Liver (tissue), 9 donors: ENCODE results near the gene DYNC1H1. TPM values are rescaled to one million over a fixed set of nuclear protein-coding genes. Genes with fewer than 3 reads are reported as not detected.

Experiments
- DNase-seq: peaks from one replicate; pipeline ENCODE4 v3.0.0-alpha.2; 2017; ENCODE audit warnings: low spot score
- H3K27ac ChIP-seq, 2 donors: one replicate each; pipeline ENCODE4 v1.7.0; 2013; ENCODE audit warnings: inconsistent platforms in 2 of 2, low read length in 2 of 2, control low read depth in 1 of 2, low read depth in 1 of 2, mild to moderate bottlenecking in 1 of 2
- H3K27me3 ChIP-seq, 4 donors: one replicate each; pipeline versions ENCODE4 v1.6.1 to v1.7.0; 2013; ENCODE audit warnings: low read length in 3 of 4, inconsistent platforms in 1 of 4, mild to moderate bottlenecking in 1 of 4, moderate library complexity in 1 of 4; ENCODE audit not compliant: control insufficient read depth in 4 of 4, insufficient read depth in 4 of 4
- H3K36me3 ChIP-seq, 4 donors: one replicate each; pipeline versions ENCODE4 v1.6.1 to v1.7.0; 2013; ENCODE audit warnings: low read length in 3 of 4, mild to moderate bottlenecking in 3 of 4, low read depth in 1 of 4, moderate library complexity in 1 of 4; ENCODE audit not compliant: control insufficient read depth in 4 of 4, insufficient read depth in 3 of 4
- H3K4me1 ChIP-seq, 4 donors: one replicate each; pipeline versions ENCODE4 v1.6.1 to v1.7.0; 2013; ENCODE audit warnings: low read length in 3 of 4, mild to moderate bottlenecking in 3 of 4, moderate library complexity in 1 of 4; ENCODE audit not compliant: control insufficient read depth in 4 of 4, insufficient read depth in 4 of 4
- H3K4me3 ChIP-seq, 3 donors: one replicate each; pipeline versions ENCODE4 v1.6.1 to v1.7.0; 2013; ENCODE audit warnings: low read length in 3 of 3, control low read depth in 1 of 3, low read depth in 1 of 3, mild to moderate bottlenecking in 1 of 3
- H3K9ac ChIP-seq, 2 donors: one replicate each; pipeline ENCODE4 v1.7.0; 2013; ENCODE audit warnings: low read length in 2 of 2, mild to moderate bottlenecking in 2 of 2, moderate library complexity in 2 of 2, control low read depth in 1 of 2, low read depth in 1 of 2
- H3K9me3 ChIP-seq, 4 donors: one replicate each; pipeline versions ENCODE4 v1.6.1 to v1.7.0; 2013; ENCODE audit warnings: low read length in 3 of 4; ENCODE audit not compliant: control insufficient read depth in 4 of 4
- CTCF ChIP-seq: fragments of 150-350 bp; IDR thresholded peaks from 2 replicates; pipeline ENCODE4 v1.5.1; 2017; ENCODE audit warnings: improper control_type of control experiment, low read depth, low read length; ENCODE audit not compliant: missing input control
- EGR1 ChIP-seq, 2 donors: IDR thresholded peaks; 2 replicates each; pipeline ENCODE4 v1.6.1; 2016 to 2018; ENCODE audit warnings: antibody characterized with exemption in 2 of 2, low read depth in 2 of 2
- FOXA1 ChIP-seq: IDR thresholded peaks from 2 replicates; pipeline ENCODE4 v1.6.1; 2016; ENCODE audit warnings: antibody characterized with exemption
- FOXA2 ChIP-seq: IDR thresholded peaks from 2 replicates; pipeline ENCODE4 v1.6.1; 2016; ENCODE audit warnings: antibody characterized with exemption
- GABPA ChIP-seq, 2 donors: IDR thresholded peaks in 1 of 2; conservative IDR thresholded peaks in 1 of 2; 2 replicates each; pipeline ENCODE4 v1.6.1; 2016; ENCODE audit warnings: antibody characterized with exemption in 2 of 2, mild to moderate bottlenecking in 1 of 2, moderate library complexity in 1 of 2
- HNF4A ChIP-seq, 2 donors: conservative IDR thresholded peaks; 2 replicates each; pipeline ENCODE4 v1.6.1; 2016; ENCODE audit warnings: antibody characterized with exemption in 2 of 2, mild to moderate bottlenecking in 2 of 2
- HNF4G ChIP-seq: IDR thresholded peaks from 2 replicates; pipeline ENCODE4 v1.6.1; 2016; ENCODE audit warnings: antibody characterized with exemption
- JUND ChIP-seq, 2 donors: IDR thresholded peaks; 2 replicates each; pipeline ENCODE4 v1.6.1; 2016; ENCODE audit warnings: antibody characterized with exemption in 2 of 2
- NR2F2 ChIP-seq: IDR thresholded peaks from 2 replicates; pipeline ENCODE4 v1.6.1; 2016; ENCODE audit warnings: antibody characterized with exemption
- RAD21 ChIP-seq, 2 donors: IDR thresholded peaks; 2 replicates each; pipeline ENCODE4 v1.6.1; 2016; ENCODE audit warnings: antibody characterized with exemption in 2 of 2, mild to moderate bottlenecking in 2 of 2
- REST ChIP-seq: IDR thresholded peaks from 2 replicates; pipeline ENCODE4 v1.6.1; 2016; ENCODE audit warnings: antibody characterized with exemption, mild to moderate bottlenecking
- RXRA ChIP-seq, 2 donors: IDR thresholded peaks; 2 replicates each; pipeline ENCODE4 v1.6.1; 2017 to 2018; ENCODE audit warnings: antibody characterized with exemption in 2 of 2, mild to moderate bottlenecking in 1 of 2
- SP1 ChIP-seq: IDR thresholded peaks from 2 replicates; pipeline ENCODE4 v1.6.1; 2018; ENCODE audit warnings: antibody characterized with exemption, mild to moderate bottlenecking
- TAF1 ChIP-seq: conservative IDR thresholded peaks from 2 replicates; pipeline ENCODE4 v1.6.1; 2016; ENCODE audit warnings: antibody characterized with exemption, mild to moderate bottlenecking
- YY1 ChIP-seq: IDR thresholded peaks from 2 replicates; pipeline ENCODE4 v1.6.1; 2016; ENCODE audit warnings: antibody characterized with exemption, mild to moderate bottlenecking
- WGBS: extraction: QIAGEN DNeasy Blood & Tissue Kit; methylation state at CpG from one replicate; pipeline ENCODE4 v1.1.7; 2013; 5-methylcytosine and 5-hydroxymethylcytosine counted together
- polyA plus RNA-seq, 2 donors: library from polyadenylated mRNA; stranded (reverse) in 1 of 2; unstranded in 1 of 2; fragments of 200-250 nt in 1 of 2; fragments of >200 nt in 1 of 2; fragmentation: Nextera tagmentation in 1 of 2; extraction: Ambion mirVana in 1 of 2; gene quantifications; one replicate each; pipeline versions ENCODE4 v1.2.1 to v1.2.3, GENCODE V29; 2013 to 2015
- total RNA-seq, 2 donors: library from RNA; depleted of rRNA; stranded (reverse); fragments of >200 nt; gene quantifications; one replicate each; pipeline ENCODE4 v1.2.3, GENCODE V29; 2014
- TF ChIP-seq, protein P1 (sequence below): IDR thresholded peaks from 2 replicates; pipeline ENCODE4 v1.6.1; 2016; ENCODE audit warnings: antibody characterized with exemption
- TF ChIP-seq, protein P2 (sequence below): IDR thresholded peaks from 2 replicates; pipeline ENCODE4 v1.6.1; 2016; ENCODE audit warnings: antibody characterized with exemption
- TF ChIP-seq, protein P3 (sequence below): IDR thresholded peaks from 2 replicates; pipeline ENCODE4 v1.6.1; 2016; ENCODE audit warnings: antibody characterized with exemption
- donor health status: healthy.
- donor health status: healthy.
- donor health status: healthy.
- donor health status: healthy.
- donor health status: healthy.

The DYNC1H1 gene
- total and polyA plus RNA-seq, 4 donors, result 50.3 to 201 (median 82.6) TPM

DNA sequence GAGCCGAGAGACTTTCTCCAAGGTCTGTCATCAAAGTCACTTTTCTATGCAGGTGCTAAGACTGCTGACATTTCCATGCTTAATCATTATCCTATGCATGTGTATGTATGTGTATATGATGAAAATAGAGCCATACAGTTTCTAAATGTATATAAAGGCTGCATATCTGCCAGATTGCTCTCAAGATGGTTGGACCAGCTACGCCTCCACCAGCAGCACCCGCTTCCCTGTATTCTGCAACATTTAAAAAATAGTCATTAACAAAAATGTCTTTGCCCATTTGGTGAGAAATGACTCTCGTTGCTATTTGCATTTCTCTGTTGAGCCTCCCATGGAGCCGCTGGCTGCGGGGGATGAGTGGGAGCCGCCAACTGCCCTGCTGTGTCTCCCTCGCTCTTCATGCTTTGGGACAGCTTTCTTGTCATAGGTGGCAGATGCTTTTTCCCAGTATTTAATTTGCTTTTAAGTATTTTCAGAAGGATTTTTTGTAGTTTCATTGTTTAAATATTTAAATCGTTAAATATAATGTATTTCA, 54.7 kb downstream of the DYNC1H1 start:
- TF ChIP-seq JUND (IDR thresholded peaks at IDR 0.05), result no peak
- TF ChIP-seq EGR1 (IDR thresholded peaks at IDR 0.05; ENCODE audit: low read depth in 2 of 2), result no peak
- TF ChIP-seq, protein P1, sequence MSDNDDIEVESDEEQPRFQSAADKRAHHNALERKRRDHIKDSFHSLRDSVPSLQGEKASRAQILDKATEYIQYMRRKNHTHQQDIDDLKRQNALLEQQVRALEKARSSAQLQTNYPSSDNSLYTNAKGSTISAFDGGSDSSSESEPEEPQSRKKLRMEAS, result no peak
- TF ChIP-seq, protein P2, sequence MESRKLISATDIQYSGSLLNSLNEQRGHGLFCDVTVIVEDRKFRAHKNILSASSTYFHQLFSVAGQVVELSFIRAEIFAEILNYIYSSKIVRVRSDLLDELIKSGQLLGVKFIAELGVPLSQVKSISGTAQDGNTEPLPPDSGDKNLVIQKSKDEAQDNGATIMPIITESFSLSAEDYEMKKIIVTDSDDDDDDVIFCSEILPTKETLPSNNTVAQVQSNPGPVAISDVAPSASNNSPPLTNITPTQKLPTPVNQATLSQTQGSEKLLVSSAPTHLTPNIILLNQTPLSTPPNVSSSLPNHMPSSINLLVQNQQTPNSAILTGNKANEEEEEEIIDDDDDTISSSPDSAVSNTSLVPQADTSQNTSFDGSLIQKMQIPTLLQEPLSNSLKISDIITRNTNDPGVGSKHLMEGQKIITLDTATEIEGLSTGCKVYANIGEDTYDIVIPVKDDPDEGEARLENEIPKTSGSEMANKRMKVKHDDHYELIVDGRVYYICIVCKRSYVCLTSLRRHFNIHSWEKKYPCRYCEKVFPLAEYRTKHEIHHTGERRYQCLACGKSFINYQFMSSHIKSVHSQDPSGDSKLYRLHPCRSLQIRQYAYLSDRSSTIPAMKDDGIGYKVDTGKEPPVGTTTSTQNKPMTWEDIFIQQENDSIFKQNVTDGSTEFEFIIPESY, result no peak
- TF ChIP-seq YY1, result no peak
- TF ChIP-seq NR2F2, result no peak
- no peak for TF ChIP-seq CTCF
- no peak for TF ChIP-seq GABPA (IDR thresholded peaks at IDR 0.05 in 1 of 2, conservative IDR thresholded peaks at IDR 0.05 in 1 of 2)
- TF ChIP-seq, protein P3, sequence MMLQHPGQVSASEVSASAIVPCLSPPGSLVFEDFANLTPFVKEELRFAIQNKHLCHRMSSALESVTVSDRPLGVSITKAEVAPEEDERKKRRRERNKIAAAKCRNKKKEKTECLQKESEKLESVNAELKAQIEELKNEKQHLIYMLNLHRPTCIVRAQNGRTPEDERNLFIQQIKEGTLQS, result no peak

DNA sequence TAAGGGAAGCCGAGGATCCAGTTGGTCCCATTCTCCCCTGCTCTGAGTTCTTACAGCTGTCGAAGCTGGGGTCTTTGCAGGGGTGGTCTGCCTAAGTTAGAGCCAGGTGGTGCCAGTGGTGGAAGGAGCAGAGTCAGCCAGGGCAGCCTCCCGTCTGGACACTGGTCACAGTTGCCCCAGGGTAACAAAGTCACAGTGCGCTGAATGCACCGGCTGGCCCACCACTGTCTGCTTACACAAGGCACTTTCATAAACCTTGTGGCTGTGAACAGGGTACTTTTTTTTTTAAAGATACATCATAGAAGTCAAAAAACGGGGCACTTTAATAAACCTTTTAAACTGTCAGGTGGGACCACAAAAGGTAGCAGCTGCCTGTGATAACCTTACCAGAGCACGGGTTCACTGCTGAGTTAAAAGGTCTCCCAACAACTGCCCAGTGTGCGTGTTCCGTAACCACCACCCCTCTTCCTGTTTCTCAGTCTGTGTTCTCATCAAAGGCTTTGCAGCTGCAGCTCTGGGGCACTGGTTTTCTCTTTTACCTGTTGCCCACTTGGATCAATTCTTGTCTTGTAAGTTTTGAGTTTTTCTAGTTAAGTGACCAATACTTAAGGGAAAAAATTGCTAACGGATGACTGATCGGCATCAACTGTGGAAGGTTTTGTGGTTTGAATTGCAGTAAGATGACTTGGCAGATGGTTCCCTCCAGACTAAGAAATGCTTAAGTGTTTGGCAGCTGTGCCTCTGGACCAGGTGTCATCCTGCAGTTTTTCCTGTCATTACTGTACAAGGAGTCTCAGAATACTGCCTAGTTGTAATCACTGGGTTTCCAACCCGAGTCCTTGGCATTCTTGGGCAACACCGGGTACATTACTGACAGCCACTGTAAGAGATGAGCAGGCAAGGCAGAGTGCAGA, 55.9 kb downstream of the DYNC1H1 start:
- Histone ChIP-seq H3K9me3 (no peaks in the 10 kb centered on the region), H3K27me3 (no peaks in the 10 kb centered on the region), H3K36me3 (peaks cover 32 to 80% (median 67%) of the 10 kb centered on the region in 4 donors), H3K4me1 (no peaks in the 10 kb centered on the region), H3K9ac (no peak overlapping the region), H3K4me3 (no peak overlapping the region), H3K27ac (no peak overlapping the region)
- 93% methylated on average over 13 of the region's 13 CpGs for WGBS
- DNase-seq, result no peak
- TF ChIP-seq RAD21 (IDR thresholded peaks at IDR 0.05) (no peak), FOXA2 (no peak), HNF4A (conservative IDR thresholded peaks at IDR 0.05) (no peak), FOXA1 (no peak), TAF1 (no peak), REST (no peak), EGR1 (IDR thresholded peaks at IDR 0.05; ENCODE audit: low read depth in 2 of 2) (no peak), GABPA (IDR thresholded peaks at IDR 0.05 in 1 of 2, conservative IDR thresholded peaks at IDR 0.05 in 1 of 2) (no peak), SP1 (no peak), YY1 (no peak), CTCF (no peak), RXRA (IDR thresholded peaks at IDR 0.05) (no peak), NR2F2 (no peak), HNF4G (no peak)
- TF ChIP-seq, protein P1, result no peak
- TF ChIP-seq, protein P3, result no peak

More for the DNA sequence above, 54.7 kb downstream of the DYNC1H1 start:
- Histone ChIP-seq H3K27me3 (no peaks in the 10 kb centered on the region), H3K27ac (no peak overlapping the region), H3K9me3 (no peaks in the 10 kb centered on the region), H3K4me3 (no peak overlapping the region), H3K36me3 (peaks cover 29 to 87% (median 75%) of the 10 kb centered on the region in 4 donors), H3K9ac (no peak overlapping the region), H3K4me1 (no peaks in the 10 kb centered on the region)
- DNase-seq, result no peak
- WGBS, result 93% methylated on average over 9 of the region's 9 CpGs
